ENCODE results near the gene PPP1R27. TPM values are rescaled to one million over a fixed set of nuclear protein-coding genes. Genes with fewer than 3 reads are reported as not detected.
A peak's percentile ranks its signal among the peaks of the same experiment; 100 is the strongest.

Gene PPP1R27
- total and polyA plus RNA-seq, 9 of the 15 experiments (the other 6 are each of a cell fraction or from before 2014, with no cell fraction given): 0.29 to 6.9 (median 1.5) TPM; not detected in 2

- TF ChIP-seq, protein P1, sequence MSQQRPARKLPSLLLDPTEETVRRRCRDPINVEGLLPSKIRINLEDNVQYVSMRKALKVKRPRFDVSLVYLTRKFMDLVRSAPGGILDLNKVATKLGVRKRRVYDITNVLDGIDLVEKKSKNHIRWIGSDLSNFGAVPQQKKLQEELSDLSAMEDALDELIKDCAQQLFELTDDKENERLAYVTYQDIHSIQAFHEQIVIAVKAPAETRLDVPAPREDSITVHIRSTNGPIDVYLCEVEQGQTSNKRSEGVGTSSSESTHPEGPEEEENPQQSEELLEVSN (IDR thresholded peaks at IDR 0.05; ENCODE audit: borderline replicate concordance in 1 of 2, extremely low read depth in 1 of 2, insufficient read depth in 1 of 2, insufficient read length in 1 of 2, low read depth in 1 of 2, low read length in 1 of 2, poor library complexity in 1 of 2, severe bottlenecking in 1 of 2): peak in 1 of 2 experiments; percentile 59
- TF ChIP-seq, protein P2, sequence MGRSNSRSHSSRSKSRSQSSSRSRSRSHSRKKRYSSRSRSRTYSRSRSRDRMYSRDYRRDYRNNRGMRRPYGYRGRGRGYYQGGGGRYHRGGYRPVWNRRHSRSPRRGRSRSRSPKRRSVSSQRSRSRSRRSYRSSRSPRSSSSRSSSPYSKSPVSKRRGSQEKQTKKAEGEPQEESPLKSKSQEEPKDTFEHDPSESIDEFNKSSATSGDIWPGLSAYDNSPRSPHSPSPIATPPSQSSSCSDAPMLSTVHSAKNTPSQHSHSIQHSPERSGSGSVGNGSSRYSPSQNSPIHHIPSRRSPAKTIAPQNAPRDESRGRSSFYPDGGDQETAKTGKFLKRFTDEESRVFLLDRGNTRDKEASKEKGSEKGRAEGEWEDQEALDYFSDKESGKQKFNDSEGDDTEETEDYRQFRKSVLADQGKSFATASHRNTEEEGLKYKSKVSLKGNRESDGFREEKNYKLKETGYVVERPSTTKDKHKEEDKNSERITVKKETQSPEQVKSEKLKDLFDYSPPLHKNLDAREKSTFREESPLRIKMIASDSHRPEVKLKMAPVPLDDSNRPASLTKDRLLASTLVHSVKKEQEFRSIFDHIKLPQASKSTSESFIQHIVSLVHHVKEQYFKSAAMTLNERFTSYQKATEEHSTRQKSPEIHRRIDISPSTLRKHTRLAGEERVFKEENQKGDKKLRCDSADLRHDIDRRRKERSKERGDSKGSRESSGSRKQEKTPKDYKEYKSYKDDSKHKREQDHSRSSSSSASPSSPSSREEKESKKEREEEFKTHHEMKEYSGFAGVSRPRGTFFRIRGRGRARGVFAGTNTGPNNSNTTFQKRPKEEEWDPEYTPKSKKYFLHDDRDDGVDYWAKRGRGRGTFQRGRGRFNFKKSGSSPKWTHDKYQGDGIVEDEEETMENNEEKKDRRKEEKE (IDR thresholded peaks at IDR 0.05; ENCODE audit: borderline replicate concordance in 1 of 2, control insufficient read depth in 1 of 2, low read depth in 2 of 2, low read length in 1 of 2): no peak
- TF ChIP-seq BCOR (IDR thresholded peaks at IDR 0.05) (no peak), NONO (IDR thresholded peaks at IDR 0.05; ENCODE audit: low read depth in 2 of 2, low read length in 1 of 2) (0 out of 4 replicates have a peak, but pooled peaks of 1 of the 2 experiments have one; percentile 32), TAF15 (IDR thresholded peaks at IDR 0.05; ENCODE audit: low read depth, low read length) (0 out of 2 replicates have a peak, but pooled peaks have one; percentile 80), HDAC6 (IDR thresholded peaks at IDR 0.05; ENCODE audit: low read depth, low read length) (0 out of 2 replicates have a peak, but pooled peaks have one; percentile 44), TEAD4 (IDR thresholded peaks at IDR 0.05; ENCODE audit: low read length) (no peak), TEAD4 (CRISPR knock-in tag; IDR thresholded peaks at IDR 0.05; ENCODE audit: borderline replicate concordance) (no peak), PKNOX1 (IDR thresholded peaks at IDR 0.05) (peak; percentile 72), FOSL1 (tag; conservative IDR thresholded peaks at IDR 0.05) (0 out of 2 replicates have a peak, but pooled peaks have one; percentile 12), ID3 (CRISPR knock-in tag; IDR thresholded peaks at IDR 0.05) (no peak), ID3 (tag; IDR thresholded peaks at IDR 0.05) (peak; percentile 27; the same call in 1 of the 2 replicates), ZNF133 (CRISPR knock-in tag; IDR thresholded peaks at IDR 0.05) (0 out of 2 replicates have a peak, but pooled peaks have one; percentile 2)
- TF ChIP-seq, protein P3, sequence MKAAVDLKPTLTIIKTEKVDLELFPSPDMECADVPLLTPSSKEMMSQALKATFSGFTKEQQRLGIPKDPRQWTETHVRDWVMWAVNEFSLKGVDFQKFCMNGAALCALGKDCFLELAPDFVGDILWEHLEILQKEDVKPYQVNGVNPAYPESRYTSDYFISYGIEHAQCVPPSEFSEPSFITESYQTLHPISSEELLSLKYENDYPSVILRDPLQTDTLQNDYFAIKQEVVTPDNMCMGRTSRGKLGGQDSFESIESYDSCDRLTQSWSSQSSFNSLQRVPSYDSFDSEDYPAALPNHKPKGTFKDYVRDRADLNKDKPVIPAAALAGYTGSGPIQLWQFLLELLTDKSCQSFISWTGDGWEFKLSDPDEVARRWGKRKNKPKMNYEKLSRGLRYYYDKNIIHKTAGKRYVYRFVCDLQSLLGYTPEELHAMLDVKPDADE (conservative IDR thresholded peaks at IDR 0.05; ENCODE audit: control insufficient read depth, low read depth, low read length): 0 out of 2 replicates have a peak, but pooled peaks have one; percentile 1
Observed at GRCh38 chr17:81868674-81869220, 33.9 kb upstream of the PPP1R27 start (continued).
